Astrocyte (in vitro differentiated cells and primary cell): ENCODE measurements around the gene ALX1.

Experiments used
- CTCF ChIP-seq: IDR thresholded peaks from 2 replicates; pipeline ENCODE4 v1.5.1; 2011; ENCODE audit warnings: low read depth, mild to moderate bottlenecking, inconsistent platforms, low read length, moderate library complexity; ENCODE audit not compliant: insufficient read depth
- EZH2 ChIP-seq: IDR thresholded peaks from 2 replicates; pipeline ENCODE4 v1.6.1; 2012; ENCODE audit warnings: mild to moderate bottlenecking, low read length, inconsistent platforms; ENCODE audit not compliant: insufficient read depth

DNA sequence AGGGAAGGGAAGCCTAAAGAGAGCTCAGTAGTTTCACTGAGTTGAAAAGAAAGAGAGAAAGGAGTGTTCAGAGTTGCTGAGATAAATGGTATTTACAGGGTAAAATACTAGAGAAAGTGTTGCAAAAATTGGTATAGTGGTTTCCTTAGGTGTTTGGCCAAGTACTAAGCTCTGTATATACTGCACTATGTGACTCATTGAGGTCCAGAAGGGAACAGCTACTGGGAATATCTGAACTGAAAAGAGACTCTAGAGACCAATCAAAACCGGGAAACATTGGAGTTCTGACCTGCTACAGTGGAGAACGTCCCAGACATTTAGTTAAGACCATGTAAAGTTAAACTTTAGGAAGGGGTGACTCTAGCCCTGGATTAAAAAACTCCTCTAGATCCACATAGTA lies 42.7 kb upstream of the ALX1 start:
- TF ChIP-seq CTCF (no peak), EZH2 (no peak)
